ENCODE measurements around the gene IDNK. TPM values are rescaled to one million over a fixed set of nuclear protein-coding genes. Genes with fewer than 3 reads are reported as not detected.

Gene IDNK
- total and polyA plus RNA-seq, 2 of the 4 experiments (the other 2 are of a cell fraction) = 1.4 to 2.3 TPM

- H3K4me1 ChIP-seq (ENCODE audit: control insufficient read depth, insufficient read depth, low read length) = peaks cover 4% of the 10 kb centered on the region; the same call in 1 of the 2 replicates
- H2BK15ac ChIP-seq (ENCODE audit: low read depth, low read length) = no peak overlapping the region
- H3K23ac ChIP-seq (ENCODE audit: low read depth, low read length) = no peak overlapping the region
- BruUV-seq (replicated peaks) = no TSS peak
- 0% methylated on average over 1 of the region's 11 CpGs; no CpG with 5 or more reads in 1 of the 2 experiments for WGBS, 2 experiments (ENCODE audit: extremely low coverage in 2 of 2, insufficient read length in 1 of 2)
- no peak overlapping the region for H2BK5ac ChIP-seq (ENCODE audit: low read depth, low read length, poor library complexity, severe bottlenecking)
- no peak overlapping the region for H2BK120ac ChIP-seq (ENCODE audit: low read depth, low read length)
- H3K4me3 ChIP-seq (ENCODE audit: insufficient read depth, low read depth, low read length) = no peak overlapping the region
- no peak overlapping the region; the same call in 1 of the 2 replicates for H3K4me2 ChIP-seq (ENCODE audit: low read depth, low read length)
- H3K79me1 ChIP-seq (ENCODE audit: low read depth in 1 of 2, low read length in 2 of 2) = no peaks in the 10 kb centered on the region
- no peak overlapping the region for H2AK5ac ChIP-seq (ENCODE audit: low read depth, low read length)
- H2AFZ ChIP-seq (replicated peaks; ENCODE audit: low read length, poor library complexity) = no peak overlapping the region
- H3K27ac ChIP-seq (ENCODE audit: insufficient read depth, low read length) = no peak overlapping the region
- H3K18ac ChIP-seq (ENCODE audit: low read depth, low read length) = no peak overlapping the region
- ChIA-PET POLR2A (ENCODE audit: unreplicated experiment) (no interaction called here), CTCF (interaction anchor here (0.8 to 1.6 kb wide), 3 partner anchors 10 to 19 kb away, joined by 3 to 4 read pairs (median 4); no protein-coding TSS in a partner anchor)
- intact Hi-C loops (cut with micrococcal nuclease) = no loop called here
- H3K56ac ChIP-seq (ENCODE audit: extremely low read depth, insufficient read depth, low read length) = no peak overlapping the region
- no peaks in the 10 kb centered on the region for H4K20me1 ChIP-seq (ENCODE audit: insufficient read depth, low read length)
- H3K9me1 ChIP-seq (ENCODE audit: insufficient read depth, low read length) = peaks cover 3% of the 10 kb centered on the region
- H3K4ac ChIP-seq (ENCODE audit: low read depth, low read length) = no peak overlapping the region
- no peak overlapping the region for H3K14ac ChIP-seq (replicated peaks; ENCODE audit: low read depth, low read length)
- no peak overlapping the region for H2AK9ac ChIP-seq (replicated peaks; ENCODE audit: low read depth, low read length, poor library complexity)
- in situ Hi-C loops (cut with MboI; ENCODE audit: low sequenced_read_pairs) = no loop called here
- ATAC-seq (ENCODE audit: low read depth) = peak; percentile 67
- H4K5ac ChIP-seq (ENCODE audit: low read depth, low read length) = no peak overlapping the region
- no peak overlapping the region; a peak in 1 of 4 replicates for H4K8ac ChIP-seq (ENCODE audit: low read depth in 2 of 2, low read length in 2 of 2)
- no peak overlapping the region for H3K9ac ChIP-seq (ENCODE audit: low read depth, low read length)
- no peak overlapping the region for H4K91ac ChIP-seq (ENCODE audit: insufficient read depth, low read depth, low read length)
- no peak overlapping the region for H2BK20ac ChIP-seq (ENCODE audit: low read depth, low read length)
- no peaks in the 10 kb centered on the region for H3K27me3 ChIP-seq (ENCODE audit: control insufficient read depth, insufficient read depth, low read length)
- no peak for TF ChIP-seq MAZ (IDR thresholded peaks at IDR 0.05; ENCODE audit: borderline replicate concordance, low read depth, low read length)
- TF ChIP-seq ELK1 (IDR thresholded peaks at IDR 0.05; ENCODE audit: borderline replicate concordance, low read depth, low read length) = no peak
- TF ChIP-seq CHD1 (IDR thresholded peaks at IDR 0.05; ENCODE audit: low read depth, low read length) = no peak
- TF ChIP-seq MAFK (IDR thresholded peaks at IDR 0.05; ENCODE audit: low read depth, low read length) = no peak
- no peak for TF ChIP-seq POLR2A (IDR thresholded peaks at IDR 0.05; ENCODE audit: low read depth, low read length)
- dilution Hi-C loops (cut with HindIII; ENCODE audit: low sequenced_read_pairs, unreplicated experiment) = no loop called here
- peak; percentile 42 for DNase-seq
- peaks cover 12% of the 10 kb centered on the region; the same call in 1 of the 2 replicates for H3K36me3 ChIP-seq (ENCODE audit: control insufficient read depth, insufficient read depth, low read length)
- no peaks in the 10 kb centered on the region for H3K9me3 ChIP-seq (ENCODE audit: control insufficient read depth, insufficient read depth, low read length)
These were observed 8.1 kb downstream of the IDNK start for GRCh38 chr9:83630938-83631457.
